Endothelial cell of umbilical vein (primary cell): ENCODE data around the gene MTFP1. TPM values are rescaled to one million over a fixed set of nuclear protein-coding genes. Genes with fewer than 3 reads are reported as not detected.

Experiments used
- BruUV-seq: library from RNA; stranded (reverse); fragments of 400-500 nt; replicated peaks from 2 replicates; lab custom pipeline; 2021; lab: Mats Ljungman, UMichigan
- CTCF ChIA-PET: fragments of 300-600, 350-600 bp; sonication (Branson Sonifier 250); formaldehyde crosslinking; loops from one replicate; lab custom pipeline; 2021; ENCODE audit warnings: antibody characterized with exemption, inconsistent platforms; lab: Charles Lee
- POLR2A ChIA-PET: fragments of 300-600, 350-600 bp; sonication (Branson Sonifier 250); formaldehyde crosslinking; loops from one replicate; lab custom pipeline; 2021; ENCODE audit warnings: antibody characterized with exemption, inconsistent platforms; lab: Charles Lee
- DNase-seq: peaks from one replicate; pipeline ENCODE4 v3.0.0-alpha.2; 2011; ENCODE audit warnings: low read depth, low spot score
- FAIRE-seq: peaks from 2 replicates; lab custom pipeline; 2011; peaks lifted over from hg19 to GRCh38; lab: Jason Lieb, UNC
- H2AFZ ChIP-seq: 2 replicates; pipeline ENCODE4 v1.6.0; 2012; ENCODE audit warnings: low read depth, low read length, control low read depth, inconsistent platforms
- H3K27ac ChIP-seq: 2 replicates; pipeline ENCODE4 v1.5.1; 2011; ENCODE audit warnings: low read depth, mild to moderate bottlenecking, control low read depth, low read length, moderate library complexity; ENCODE audit not compliant: insufficient read depth
- H3K27me3 ChIP-seq, 2 experiments: 2 replicates each; pipeline versions ENCODE4 v1.6.0 to v1.6.1; 2011; ENCODE audit warnings: low read length in 2 of 2, mixed read lengths in 1 of 2; ENCODE audit not compliant: control insufficient read depth in 2 of 2, insufficient read depth in 2 of 2
- H3K36me3 ChIP-seq, 2 experiments: 2 replicates in 1 of 2; 3 replicates in 1 of 2; pipeline ENCODE4 v1.5.1; 2011; ENCODE audit warnings: low read length in 2 of 2, mild to moderate bottlenecking in 1 of 2, moderate library complexity in 1 of 2; ENCODE audit not compliant: control insufficient read depth in 2 of 2, insufficient read depth in 2 of 2; ENCODE audit errors: extremely low read depth in 1 of 2
- H3K4me1 ChIP-seq: 3 replicates; pipeline ENCODE4 v1.5.1; 2011; ENCODE audit warnings: mild to moderate bottlenecking, low read length; ENCODE audit not compliant: control insufficient read depth, insufficient read depth; ENCODE audit errors: extremely low read depth
- H3K4me2 ChIP-seq: 2 replicates; pipeline ENCODE4 v1.6.1; 2011; ENCODE audit warnings: low read length, control low read depth, mixed read lengths; ENCODE audit not compliant: insufficient read depth
- H3K4me3 ChIP-seq, 3 experiments: fragments of 200-600 bp in 1 of 3; sonication (generic), shearing (Covaris generic) in 1 of 3; replicated peaks in 1 of 3; 2 replicates each; pipeline ENCODE4 v1.5.1; 2011 to 2016; ENCODE audit warnings: control low read depth in 3 of 3, low read length in 3 of 3, mild to moderate bottlenecking in 2 of 3, inconsistent platforms in 1 of 3, low read depth in 1 of 3, moderate library complexity in 1 of 3; ENCODE audit not compliant: insufficient read depth in 1 of 3
- H3K79me2 ChIP-seq: 2 replicates; pipeline ENCODE4 v1.6.0; 2012; ENCODE audit warnings: low read length, inconsistent platforms; ENCODE audit not compliant: control insufficient read depth, insufficient read depth
- H3K9ac ChIP-seq: replicated peaks from 2 replicates; pipeline ENCODE3; 2011; ENCODE audit warnings: low read length, control low read depth; ENCODE audit not compliant: insufficient read depth; ENCODE audit errors: extremely low read depth
- H3K9me1 ChIP-seq: replicated peaks from 3 replicates; pipeline ENCODE4 v1.6.0; 2011; ENCODE audit warnings: mild to moderate bottlenecking, low read length; ENCODE audit not compliant: control insufficient read depth, insufficient read depth; ENCODE audit errors: extremely low read depth
- H3K9me3 ChIP-seq: replicated peaks from 2 replicates; pipeline ENCODE4 v1.5.1; 2012; ENCODE audit warnings: low read length, inconsistent platforms; ENCODE audit not compliant: control insufficient read depth, insufficient read depth
- H4K20me1 ChIP-seq: replicated peaks from 2 replicates; pipeline ENCODE3; 2011; ENCODE audit warnings: mild to moderate bottlenecking, low read length; ENCODE audit not compliant: control insufficient read depth, insufficient read depth; ENCODE audit errors: extremely low read depth
- EZH2 ChIP-seq: IDR thresholded peaks from 2 replicates; pipeline ENCODE4 v1.6.1; 2012; ENCODE audit warnings: borderline replicate concordance, low read depth, mild to moderate bottlenecking, moderate library complexity, low read length, inconsistent platforms; ENCODE audit not compliant: severe bottlenecking
- FOS ChIP-seq: IDR thresholded peaks from 2 replicates; pipeline ENCODE4 v1.6.1; 2011; ENCODE audit warnings: mild to moderate bottlenecking, low read length, moderate library complexity, borderline replicate concordance; ENCODE audit not compliant: insufficient read depth
- GATA2 ChIP-seq: IDR thresholded peaks from 2 replicates; pipeline ENCODE4 v1.7.0; 2011; ENCODE audit warnings: low read depth, mild to moderate bottlenecking, moderate library complexity, mixed read lengths, low read length; ENCODE audit not compliant: insufficient read length, insufficient read depth
- JUN ChIP-seq: IDR thresholded peaks from 2 replicates; pipeline ENCODE4 v1.6.1; 2011; ENCODE audit warnings: borderline replicate concordance, low read depth; ENCODE audit not compliant: insufficient read length, insufficient read depth
- MYC ChIP-seq: IDR thresholded peaks from one replicate; pipeline ENCODE4 v1.6.1; 2011; ENCODE audit warnings: mild to moderate bottlenecking, low read depth, low read length
- POLR2A ChIP-seq: IDR thresholded peaks from 2 replicates; pipeline ENCODE4 v1.6.1; 2012; ENCODE audit warnings: low read depth, mild to moderate bottlenecking, control low read depth, low read length
- POLR2AphosphoS5 ChIP-seq: IDR thresholded peaks from 2 replicates; pipeline ENCODE4 v1.6.1; 2012; ENCODE audit warnings: low read depth, mild to moderate bottlenecking, control low read depth, low read length, moderate library complexity; ENCODE audit not compliant: insufficient read depth
- dilution Hi-C: fragments of 300-500 bp; cut with MboI; formaldehyde crosslinking; loops from one replicate; pipeline ENCODE4 v1.15.0; 2019; ENCODE audit warnings: low sequenced_read_pairs; ENCODE audit not compliant: extremely low pct_ligation_motif_present
- intact Hi-C: fragments of 100-400 bp; cut with micrococcal nuclease; formaldehyde crosslinking; loops from one replicate; pipeline ENCODE4 v1.10.0; 2022
- polyA plus RNA-seq, 4 experiments: library from polyadenylated mRNA; depleted of rRNA in 3 of 4; stranded (reverse) in 3 of 4; unstranded in 1 of 4; fragments of >200 nt; gene quantifications; 2 replicates each; pipeline versions ENCODE4 v1.2.1 to v1.2.3, GENCODE V29; 2011 to 2012; ENCODE audit warnings: missing spikeins in 1 of 4
- total RNA-seq: library from RNA; stranded (reverse); gene quantifications from 2 replicates; pipeline ENCODE4 v1.2.3, GENCODE V29; 2021
- TF ChIP-seq, protein P1 (sequence below), 2 donors: IDR thresholded peaks; 1 replicate in 1 of 2; 2 replicates in 1 of 2; pipeline ENCODE4 v1.5.1; 2011; ENCODE audit warnings: low read length in 2 of 2, mild to moderate bottlenecking in 2 of 2, moderate library complexity in 2 of 2, control low read depth in 1 of 2, inconsistent platforms in 1 of 2, low read depth in 1 of 2; ENCODE audit not compliant: insufficient read depth in 1 of 2; ENCODE audit errors: extremely low read depth in 1 of 2
- TF ChIP-seq, protein P2 (sequence below): IDR thresholded peaks from 2 replicates; pipeline ENCODE4 v1.6.1; 2011; ENCODE audit not compliant: insufficient read depth, insufficient read length

The MTFP1 gene
- total and polyA plus RNA-seq, 2 donors (not counting 3 experiments of a cell fraction or from before 2014, with no cell fraction given): 30.3 to 41.9 TPM

- ChIA-PET CTCF (no interaction called here), POLR2A (no interaction called here)
- peaks cover 10% of the 10 kb centered on the region for H3K4me1 ChIP-seq
- peaks cover 0 to 7% of the 10 kb centered on the region in 2 experiments for H3K36me3 ChIP-seq
- H2AFZ ChIP-seq: no peak overlapping the region
- FAIRE-seq (no peak), DNase-seq (no peak)
- intact Hi-C loops (loop anchor here (10.0 kb wide), 2 partner anchors 175 to 1045 kb away; partner anchors contain the start of genes AP1B1 and TCN2), dilution Hi-C loops (no loop called here)
- no peak overlapping the region for H3K9ac ChIP-seq
- no peak overlapping the region for H3K4me2 ChIP-seq
- no TSS peak for BruUV-seq
- TF ChIP-seq MYC (no peak), GATA2 (no peak), POLR2AphosphoS5 (peak; percentile 2), FOS (no peak)
- no peak overlapping the region for H3K4me3 ChIP-seq
- peaks cover 2% of the 10 kb centered on the region for H3K79me2 ChIP-seq
- H3K9me3 ChIP-seq: no peaks in the 10 kb centered on the region
- no peaks in the 10 kb centered on the region for H3K27me3 ChIP-seq
- H3K27ac ChIP-seq: no peak overlapping the region
- no peaks in the 10 kb centered on the region for H4K20me1 ChIP-seq
- no peaks in the 10 kb centered on the region for H3K9me1 ChIP-seq
Measured at GRCh38 chr22:30429887-30430286, 4.3 kb downstream of the MTFP1 start.

DNA sequence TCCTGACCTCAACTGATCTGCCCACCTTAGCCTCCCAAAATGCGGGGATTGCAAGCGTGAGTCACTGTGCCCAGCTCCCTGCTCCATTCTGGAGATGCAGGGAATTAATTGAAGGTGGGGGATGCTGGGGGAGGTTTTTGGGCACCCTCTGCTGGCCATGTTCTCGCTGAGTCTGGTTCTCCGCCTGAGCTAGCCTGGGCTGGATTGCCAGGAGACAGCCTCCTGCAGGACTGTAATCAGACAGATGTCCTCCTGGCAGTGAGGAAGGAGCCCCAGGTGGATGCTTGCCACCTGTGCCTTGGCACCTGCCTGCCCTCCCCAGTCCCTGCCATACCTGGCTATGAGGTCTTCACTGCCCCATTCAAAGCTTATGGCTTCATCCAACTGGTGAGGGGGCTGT, 5.4 kb downstream of the MTFP1 start:
- no peaks in the 10 kb centered on the region for H3K9me3 ChIP-seq
- no peaks in the 10 kb centered on the region for H3K27me3 ChIP-seq
- H3K79me2 ChIP-seq: peaks cover 2% of the 10 kb centered on the region
- FAIRE-seq: no peak
- H3K9ac ChIP-seq: no peak overlapping the region
- CTCF ChIA-PET: interaction anchor here (1.2 to 1.9 kb wide), 7 partner anchors 34 to 204 kb away, joined by 3 to 5 read pairs (median 4); partner anchors contain the start of gene SEC14L2
- no TSS peak for BruUV-seq
- peaks cover 0 to 7% of the 10 kb centered on the region in 2 experiments for H3K36me3 ChIP-seq
- no peak overlapping the region for H2AFZ ChIP-seq
- DNase-seq: no peak
- H3K4me3 ChIP-seq: no peak overlapping the region
- no peak for TF ChIP-seq GATA2
- TF ChIP-seq, protein P1, sequence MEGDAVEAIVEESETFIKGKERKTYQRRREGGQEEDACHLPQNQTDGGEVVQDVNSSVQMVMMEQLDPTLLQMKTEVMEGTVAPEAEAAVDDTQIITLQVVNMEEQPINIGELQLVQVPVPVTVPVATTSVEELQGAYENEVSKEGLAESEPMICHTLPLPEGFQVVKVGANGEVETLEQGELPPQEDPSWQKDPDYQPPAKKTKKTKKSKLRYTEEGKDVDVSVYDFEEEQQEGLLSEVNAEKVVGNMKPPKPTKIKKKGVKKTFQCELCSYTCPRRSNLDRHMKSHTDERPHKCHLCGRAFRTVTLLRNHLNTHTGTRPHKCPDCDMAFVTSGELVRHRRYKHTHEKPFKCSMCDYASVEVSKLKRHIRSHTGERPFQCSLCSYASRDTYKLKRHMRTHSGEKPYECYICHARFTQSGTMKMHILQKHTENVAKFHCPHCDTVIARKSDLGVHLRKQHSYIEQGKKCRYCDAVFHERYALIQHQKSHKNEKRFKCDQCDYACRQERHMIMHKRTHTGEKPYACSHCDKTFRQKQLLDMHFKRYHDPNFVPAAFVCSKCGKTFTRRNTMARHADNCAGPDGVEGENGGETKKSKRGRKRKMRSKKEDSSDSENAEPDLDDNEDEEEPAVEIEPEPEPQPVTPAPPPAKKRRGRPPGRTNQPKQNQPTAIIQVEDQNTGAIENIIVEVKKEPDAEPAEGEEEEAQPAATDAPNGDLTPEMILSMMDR (IDR thresholded peaks at IDR 0.05; ENCODE audit: extremely low read depth in 1 of 2, insufficient read depth in 1 of 2, low read depth in 1 of 2, low read length in 2 of 2): no peak
- no peak for TF ChIP-seq POLR2AphosphoS5
- TF ChIP-seq FOS: no peak
- TF ChIP-seq MYC: no peak
- TF ChIP-seq POLR2A: no peak
- TF ChIP-seq JUN: no peak
- TF ChIP-seq EZH2: no peak
- TF ChIP-seq, protein P2, sequence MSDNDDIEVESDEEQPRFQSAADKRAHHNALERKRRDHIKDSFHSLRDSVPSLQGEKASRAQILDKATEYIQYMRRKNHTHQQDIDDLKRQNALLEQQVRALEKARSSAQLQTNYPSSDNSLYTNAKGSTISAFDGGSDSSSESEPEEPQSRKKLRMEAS: no peak
- POLR2A ChIA-PET: interaction anchor here (0.5 to 0.6 kb wide), 4 partner anchors 9 to 236 kb away, joined by 3 to 4 read pairs (median 3); no protein-coding TSS in a partner anchor
- peaks cover 14% of the 10 kb centered on the region for H3K4me1 ChIP-seq
- H4K20me1 ChIP-seq: no peaks in the 10 kb centered on the region
- H3K9me1 ChIP-seq: no peaks in the 10 kb centered on the region
- dilution Hi-C loops: no loop called here
- H3K4me2 ChIP-seq: no peak overlapping the region
- intact Hi-C loops: no loop called here
- no peak overlapping the region for H3K27ac ChIP-seq
